ENCODE results near the gene PXMP4. TPM values are rescaled to one million over a fixed set of nuclear protein-coding genes. Genes with fewer than 3 reads are reported as not detected.

The PXMP4 gene
- total and polyA plus RNA-seq, 9 of the 15 experiments (the other 6 are each of a cell fraction or from before 2014, with no cell fraction given) = 4.8 to 29.1 (median 6.8) TPM

- TF ChIP-seq REST (IDR thresholded peaks at IDR 0.05; ENCODE audit: borderline replicate concordance) = peak; percentile 94
- TF ChIP-seq REST (CRISPR knock-in tag; IDR thresholded peaks at IDR 0.05; ENCODE audit: low read depth) = no peak
- no peak for TF ChIP-seq BRF2 (IDR thresholded peaks at IDR 0.05; ENCODE audit: borderline replicate concordance, insufficient read depth, insufficient read length)
- peak; percentile 57; the same call in 1 of the 2 replicates for TF ChIP-seq LCOR (CRISPR knock-in tag; IDR thresholded peaks at IDR 0.05)
- TF ChIP-seq EZH2 (IDR thresholded peaks at IDR 0.05; ENCODE audit: borderline replicate concordance, low read depth, low read length) = no peak
- TF ChIP-seq CHD2 (IDR thresholded peaks at IDR 0.05; ENCODE audit: low read depth, low read length) = peak; percentile 64
- peak; percentile 51; the same call in 1 of the 2 replicates for TF ChIP-seq ATF7 (IDR thresholded peaks at IDR 0.05)
- TF ChIP-seq MBD2 (IDR thresholded peaks at IDR 0.05; ENCODE audit: borderline replicate concordance, low read depth) = peak; percentile 54; the same call in 1 of the 2 replicates
- TF ChIP-seq NR2C2 (CRISPR knock-in tag; IDR thresholded peaks at IDR 0.05) = no peak
- peak; percentile 50; the same call in 1 of the 2 replicates for TF ChIP-seq NR2C2 (tag; IDR thresholded peaks at IDR 0.05)
- peak; percentile 78 for TF ChIP-seq USF2 (CRISPR knock-in tag; IDR thresholded peaks at IDR 0.05)
- no peak for TF ChIP-seq PHF20 (IDR thresholded peaks at IDR 0.05; ENCODE audit: partially characterized antibody)
- peak; percentile 38; the same call in 1 of the 2 replicates for TF ChIP-seq ZBTB7A (IDR thresholded peaks at IDR 0.05; ENCODE audit: borderline replicate concordance, control insufficient read depth, low read depth, low read length)
- 0 out of 2 replicates have a peak, but pooled peaks have one; percentile 12 for TF ChIP-seq JUN (IDR thresholded peaks at IDR 0.05; ENCODE audit: borderline replicate concordance, low read depth, low read length)
- TF ChIP-seq JUN (CRISPR knock-in tag; IDR thresholded peaks at IDR 0.05; ENCODE audit: borderline replicate concordance) = no peak
- no peak for TF ChIP-seq ATF1 (CRISPR knock-in tag; IDR thresholded peaks at IDR 0.05)
- peak; percentile 87 for TF ChIP-seq ATF1 (tag; IDR thresholded peaks at IDR 0.05)
- 0 out of 2 replicates have a peak, but pooled peaks have one; percentile 24 for TF ChIP-seq GABPA (tag; conservative IDR thresholded peaks at IDR 0.05; ENCODE audit: low read depth)
Observed at GRCh38 chr20:33686100-33686983, 33.8 kb downstream of the PXMP4 start, which contains the start of gene E2F1 (continued).
